ENCODE data around the gene SRD5A3.
A peak's percentile ranks its signal among the peaks of the same experiment; 100 is the strongest.

Gene SRD5A3

GRCh38 chr4:55363691-55364351 is 17.8 kb downstream of the SRD5A3 start:
- no peak for DNase-seq (ENCODE audit: low read depth)
- H3K4me3 ChIP-seq (ENCODE audit: low read depth, low read length) = no peak overlapping the region
- no peak for TF ChIP-seq CTCF (conservative IDR thresholded peaks at IDR 0.05; ENCODE audit: low read depth, low read length)

- no peak for DNase-seq (ENCODE audit: low read depth)
- H3K4me3 ChIP-seq (ENCODE audit: low read depth, low read length) = no peak overlapping the region
- TF ChIP-seq CTCF (conservative IDR thresholded peaks at IDR 0.05; ENCODE audit: low read depth, low read length) = no peak
Observed at GRCh38 chr4:55364691-55365344, 18.8 kb downstream of the SRD5A3 start.

GRCh38 chr4:55365345-55365728 is 19.3 kb downstream of the SRD5A3 start:
- no peak for DNase-seq (ENCODE audit: low read depth)
- H3K4me3 ChIP-seq (ENCODE audit: low read depth, low read length) = no peak overlapping the region
- no peak for TF ChIP-seq CTCF (conservative IDR thresholded peaks at IDR 0.05; ENCODE audit: low read depth, low read length)

- peak; percentile 82 for DNase-seq (ENCODE audit: low read depth)
- H3K4me3 ChIP-seq (ENCODE audit: low read depth, low read length) = peak overlapping the region; percentile 13
- no peak for TF ChIP-seq CTCF (conservative IDR thresholded peaks at IDR 0.05; ENCODE audit: low read depth, low read length)
Observed at GRCh38 chr4:55366621-55367020, 20.6 kb downstream of the SRD5A3 start.

- TF ChIP-seq CTCF (conservative IDR thresholded peaks at IDR 0.05; ENCODE audit: low read depth, low read length) = no peak
- H3K4me3 ChIP-seq (ENCODE audit: low read depth, low read length) = peak overlapping the region; percentile 13
- DNase-seq (ENCODE audit: low read depth) = peak; percentile 91
Observed at GRCh38 chr4:55367084-55367722, 21.2 kb downstream of the SRD5A3 start.

- no peak for DNase-seq (ENCODE audit: low read depth)
- no peak overlapping the region for H3K4me3 ChIP-seq (ENCODE audit: low read depth, low read length)
- TF ChIP-seq CTCF (conservative IDR thresholded peaks at IDR 0.05; ENCODE audit: low read depth, low read length) = no peak
Observed at GRCh38 chr4:55369968-55370367, 23.9 kb downstream of the SRD5A3 start.
